ENCODE results near the gene JMJD8.
A peak's percentile ranks its signal among the peaks of the same experiment; 100 is the strongest.

Gene JMJD8

DNA sequence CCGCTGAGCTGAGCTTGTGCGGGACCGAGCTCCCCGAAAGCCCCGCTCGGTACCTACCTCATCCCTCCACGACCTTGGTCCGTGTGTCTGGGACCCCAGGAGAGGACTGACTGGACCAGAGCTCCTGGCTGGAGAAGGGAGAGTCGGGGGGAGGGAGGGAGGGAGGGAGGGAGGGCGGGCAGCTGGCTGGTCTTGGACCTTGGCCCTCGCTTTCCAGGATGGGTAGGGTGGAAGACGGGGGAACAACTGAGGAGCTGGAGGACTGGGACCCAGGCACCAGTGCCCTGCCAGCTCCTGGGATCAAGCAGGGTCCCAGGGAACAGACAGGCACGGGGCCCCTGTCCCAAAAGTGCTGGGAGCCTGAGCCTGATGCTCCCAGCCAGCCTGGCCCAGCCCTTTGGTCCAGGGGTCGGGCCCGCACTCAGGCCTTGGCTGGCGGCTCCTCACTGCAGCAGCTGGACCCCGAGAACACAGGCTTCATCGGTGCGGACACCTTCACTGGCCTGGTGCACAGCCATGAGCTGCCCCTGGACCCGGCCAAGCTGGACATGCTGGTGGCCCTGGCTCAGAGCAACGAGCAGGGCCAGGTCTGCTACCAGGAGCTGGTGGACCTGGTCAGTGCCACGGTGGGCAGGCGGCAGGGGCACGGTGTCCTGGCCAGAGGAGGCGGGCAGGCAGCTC is 8.1 kb downstream of the JMJD8 start:
- DNase-seq (ENCODE audit: low read depth in 2 of 2) = no peak

GRCh38 chr16:674968-675883 is 8.9 kb downstream of the JMJD8 start, which contains the start of gene RHBDL1:
TSS of gene RHBDL1 (plus strand) at chr16:675671. CDS start at chr16:675791, 120 bp downstream.
- no peak for DNase-seq (ENCODE audit: low read depth in 2 of 2)

DNA sequence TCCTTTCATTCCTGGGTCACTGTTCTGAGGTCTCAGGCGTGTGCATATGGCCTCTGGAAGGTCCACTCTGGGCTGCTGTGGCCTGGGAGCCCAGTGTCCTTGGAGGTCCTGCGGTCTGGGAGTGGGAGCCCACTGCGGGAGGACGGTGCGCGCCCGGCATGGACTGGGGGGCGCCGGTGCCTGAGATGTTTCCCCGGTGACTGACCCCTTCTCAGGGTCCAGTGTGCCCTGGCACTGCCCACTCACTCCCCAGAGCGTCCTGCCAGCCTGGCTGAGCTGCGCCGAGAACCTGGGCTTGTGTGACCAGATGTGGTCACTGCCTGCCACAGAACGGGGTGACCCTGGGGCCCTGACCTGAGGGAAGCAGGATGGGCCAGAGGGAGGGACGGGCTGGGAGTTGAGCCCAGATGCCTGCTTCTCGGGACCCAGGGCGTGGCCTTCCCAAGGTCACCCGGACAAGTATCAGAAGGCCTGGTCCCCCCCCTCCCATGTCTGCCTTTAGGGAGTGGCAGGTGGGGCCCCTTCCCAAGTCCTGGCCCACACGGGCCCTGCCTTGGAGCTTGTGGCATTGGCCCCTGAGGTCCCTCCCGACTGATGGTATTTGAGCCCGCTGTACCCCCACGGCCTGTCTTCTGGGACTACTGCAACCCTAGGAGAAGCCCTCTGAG is 9.8 kb downstream of the JMJD8 start:
- no peak for DNase-seq (ENCODE audit: low read depth in 2 of 2)

GRCh38 chr16:673399-673991 is 10.6 kb downstream of the JMJD8 start:
- DNase-seq (ENCODE audit: low read depth in 2 of 2) = no peak

GRCh38 chr16:672851-673250 is 11.3 kb downstream of the JMJD8 start:
- no peak for DNase-seq (ENCODE audit: low read depth in 2 of 2)

DNA sequence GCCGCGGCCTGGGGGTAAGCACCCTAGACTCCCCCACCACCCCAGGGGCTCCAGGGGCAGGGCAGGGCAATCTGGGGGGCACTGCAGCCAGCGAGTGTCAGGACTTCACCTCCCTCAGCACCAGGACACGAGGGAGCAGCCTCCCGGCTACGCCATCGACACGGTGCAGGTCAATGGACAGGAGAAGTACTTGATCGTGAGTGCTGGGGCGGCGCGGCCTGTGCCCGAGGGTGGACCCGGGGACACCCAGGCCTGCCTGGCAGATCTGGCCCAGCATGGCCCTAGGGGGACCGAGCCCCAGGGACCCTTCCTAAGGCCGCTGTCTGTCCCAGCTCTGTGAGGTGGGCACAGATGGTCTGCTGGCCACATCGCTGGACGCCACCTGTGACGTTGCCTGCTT is 11.8 kb downstream of the JMJD8 start:
- no peak for DNase-seq (ENCODE audit: low read depth in 2 of 2)

DNA sequence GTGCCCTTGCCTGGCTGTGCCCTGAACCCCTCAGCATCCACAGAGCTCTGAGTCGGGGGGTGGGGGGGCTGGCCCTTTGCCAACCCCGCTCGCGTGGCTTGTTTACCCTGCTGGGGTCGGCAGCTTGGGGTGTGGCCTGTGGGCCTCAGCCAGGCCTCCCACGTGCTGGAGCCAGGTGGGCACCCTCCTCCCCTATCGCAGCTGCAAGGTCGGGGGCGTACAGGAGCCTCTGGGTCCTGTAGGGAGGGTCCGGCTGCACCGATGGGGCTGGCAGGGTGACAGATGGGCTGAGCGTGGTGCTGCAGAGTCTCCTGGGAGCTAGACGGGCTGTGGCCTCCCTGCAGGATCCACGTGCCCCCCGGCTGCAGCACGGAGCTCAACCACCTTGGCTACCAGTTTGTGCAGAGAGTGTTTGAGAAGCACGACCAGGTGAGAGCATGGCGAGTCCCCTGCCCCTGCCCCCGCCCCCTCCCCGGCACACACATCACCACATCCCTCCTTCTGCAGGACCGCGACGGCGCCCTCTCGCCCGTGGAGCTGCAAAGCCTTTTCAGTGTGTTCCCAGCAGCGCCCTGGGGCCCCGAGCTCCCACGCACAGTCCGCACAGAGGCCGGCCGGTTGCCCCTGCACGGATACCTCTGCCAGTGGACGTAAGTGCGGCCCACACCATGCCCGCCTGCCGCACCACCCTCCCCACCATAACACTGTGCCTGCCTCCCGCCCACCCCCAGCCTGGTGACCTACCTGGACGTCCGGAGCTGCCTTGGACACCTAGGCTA is 12.6 kb downstream of the JMJD8 start:
- no peak for DNase-seq (ENCODE audit: low read depth in 2 of 2)

DNA sequence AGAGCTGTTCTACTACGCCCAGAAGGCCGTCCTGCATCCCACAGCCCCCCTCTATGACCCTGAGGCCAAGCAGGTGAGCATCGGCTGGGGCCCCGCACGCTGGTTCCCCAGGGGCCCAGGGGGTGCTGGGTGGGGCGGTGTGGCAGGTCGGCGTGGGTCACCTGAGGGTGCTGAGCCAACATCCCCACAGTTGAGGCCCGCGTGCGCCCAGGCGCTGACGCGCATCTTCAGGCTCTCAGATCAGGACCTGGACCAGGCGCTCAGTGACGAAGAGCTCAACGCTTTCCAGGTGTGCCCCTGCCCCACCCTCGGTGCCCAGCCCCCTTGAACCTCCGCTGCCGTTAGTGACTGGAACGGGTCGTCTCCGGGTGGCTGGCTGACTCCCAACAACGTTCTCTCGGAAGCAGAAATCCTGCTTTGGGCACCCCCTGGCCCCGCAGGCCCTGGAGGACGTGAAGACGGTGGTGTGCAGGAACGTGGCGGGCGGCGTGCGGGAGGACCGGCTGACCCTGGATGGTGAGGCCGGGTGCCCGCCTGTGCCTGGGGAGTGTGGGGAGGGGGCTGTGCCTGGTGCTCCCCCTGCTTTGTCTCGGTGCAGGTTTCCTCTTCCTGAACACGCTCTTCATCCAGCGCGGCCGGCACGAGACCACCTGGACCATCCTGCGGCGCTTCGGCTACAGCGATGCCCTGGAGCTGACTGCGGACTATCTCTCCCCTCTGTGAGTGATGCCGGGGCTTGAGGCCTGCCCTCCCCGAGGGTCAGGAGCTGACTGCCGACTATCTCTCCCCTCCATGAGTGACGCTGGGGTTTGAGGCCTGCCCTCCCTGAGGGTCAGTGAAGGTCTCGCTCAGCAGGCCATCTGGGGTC is 13.4 kb downstream of the JMJD8 start:
- no peak for DNase-seq (ENCODE audit: low read depth in 2 of 2)

- no peak for DNase-seq (ENCODE audit: low read depth in 2 of 2)
These were observed 14.5 kb downstream of the JMJD8 start for GRCh38 chr16:669666-670065.

- no peak for DNase-seq (ENCODE audit: low read depth in 2 of 2)
These were observed 15.5 kb downstream of the JMJD8 start for GRCh38 chr16:668519-669171.

GRCh38 chr16:667780-668518 is 16.2 kb downstream of the JMJD8 start, which contains the start of gene RHOT2:
TSS of gene RHOT2 (plus strand) at chr16:668132. CDS start at chr16:668200, 68 bp downstream.
- peak; percentile 92 to 95 for DNase-seq (ENCODE audit: low read depth in 2 of 2)

DNA sequence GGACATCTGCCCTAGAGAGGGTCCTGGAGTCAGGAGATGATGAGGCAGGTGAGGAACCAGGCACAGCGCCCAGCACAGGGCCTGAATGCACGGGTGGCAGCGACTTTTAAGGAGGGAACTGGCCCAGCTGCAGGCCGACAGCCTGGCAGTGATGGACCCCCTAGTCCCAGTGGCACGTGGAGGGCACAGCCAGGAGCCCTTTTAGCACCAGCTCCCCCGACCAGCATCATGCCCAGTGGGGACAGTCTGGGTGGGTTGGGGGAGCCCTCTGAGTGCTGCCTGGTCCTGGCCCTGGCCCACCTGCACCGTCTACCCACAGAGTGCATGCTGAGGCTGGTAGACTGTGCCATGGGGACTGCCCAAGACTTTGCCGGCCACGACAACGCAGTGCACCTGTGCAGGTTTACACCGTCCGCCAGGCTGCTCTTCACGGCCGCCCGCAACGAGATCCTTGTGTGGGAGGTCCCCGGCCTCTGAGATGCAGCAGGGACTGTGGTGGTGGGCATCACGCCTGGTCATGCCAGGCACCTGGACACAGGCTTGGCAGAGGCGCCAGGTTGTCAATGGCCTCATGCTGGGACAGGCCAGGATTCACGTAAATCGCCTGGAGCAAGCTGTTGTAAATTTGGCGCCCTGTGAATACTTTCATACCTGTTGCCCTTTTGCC is 16.9 kb downstream of the JMJD8 start:
- DNase-seq (ENCODE audit: low read depth in 2 of 2) = no peak

- no peak for DNase-seq (ENCODE audit: low read depth in 2 of 2)
These were observed 17.6 kb downstream of the JMJD8 start for GRCh38 chr16:666572-666971.

DNA sequence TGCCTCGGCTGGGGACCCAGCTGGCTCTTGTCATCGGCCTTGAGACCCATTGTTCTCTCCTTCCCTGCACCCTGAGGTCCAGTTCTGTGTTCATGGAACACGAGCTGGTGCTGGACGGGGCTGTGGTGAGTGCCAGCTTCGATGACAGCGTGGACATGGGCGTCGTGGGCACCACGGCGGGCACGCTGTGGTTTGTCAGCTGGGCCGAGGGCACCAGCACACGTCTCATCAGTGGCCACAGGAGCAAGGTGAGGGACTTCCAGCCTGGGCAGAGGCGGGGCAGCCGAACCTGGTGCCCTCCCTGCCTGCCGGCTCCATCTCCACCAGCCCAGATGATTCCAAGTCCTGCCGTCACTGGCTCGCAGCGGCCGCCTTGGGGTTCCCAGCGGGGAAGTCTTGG is 21.5 kb downstream of the JMJD8 start:
- DNase-seq (ENCODE audit: low read depth in 2 of 2) = no peak

DNA sequence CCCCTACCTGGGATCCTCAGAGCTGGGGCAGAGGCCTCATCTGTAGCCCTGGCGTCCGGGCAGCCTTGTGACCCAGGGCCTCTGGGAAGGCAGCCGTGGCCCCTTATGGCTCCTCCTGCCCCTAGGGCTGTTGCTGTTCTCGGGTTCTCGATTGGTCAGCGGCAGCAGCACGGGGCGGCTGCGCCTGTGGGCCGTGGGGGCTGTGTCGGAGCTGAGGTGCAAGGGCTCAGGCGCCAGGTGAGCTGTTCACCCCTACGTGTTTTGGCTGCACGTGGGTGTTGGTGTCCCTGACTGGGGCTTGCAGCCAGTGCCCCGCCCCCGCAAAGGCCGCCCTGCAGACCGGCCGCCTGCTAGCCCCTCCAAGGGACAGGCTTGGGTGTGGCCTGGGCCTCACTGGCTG is 22.0 kb downstream of the JMJD8 start:
- no peak for DNase-seq (ENCODE audit: low read depth in 2 of 2)

GRCh38 chr16:661184-661821 is 22.8 kb downstream of the JMJD8 start:
- no peak for DNase-seq (ENCODE audit: low read depth in 2 of 2)

DNA sequence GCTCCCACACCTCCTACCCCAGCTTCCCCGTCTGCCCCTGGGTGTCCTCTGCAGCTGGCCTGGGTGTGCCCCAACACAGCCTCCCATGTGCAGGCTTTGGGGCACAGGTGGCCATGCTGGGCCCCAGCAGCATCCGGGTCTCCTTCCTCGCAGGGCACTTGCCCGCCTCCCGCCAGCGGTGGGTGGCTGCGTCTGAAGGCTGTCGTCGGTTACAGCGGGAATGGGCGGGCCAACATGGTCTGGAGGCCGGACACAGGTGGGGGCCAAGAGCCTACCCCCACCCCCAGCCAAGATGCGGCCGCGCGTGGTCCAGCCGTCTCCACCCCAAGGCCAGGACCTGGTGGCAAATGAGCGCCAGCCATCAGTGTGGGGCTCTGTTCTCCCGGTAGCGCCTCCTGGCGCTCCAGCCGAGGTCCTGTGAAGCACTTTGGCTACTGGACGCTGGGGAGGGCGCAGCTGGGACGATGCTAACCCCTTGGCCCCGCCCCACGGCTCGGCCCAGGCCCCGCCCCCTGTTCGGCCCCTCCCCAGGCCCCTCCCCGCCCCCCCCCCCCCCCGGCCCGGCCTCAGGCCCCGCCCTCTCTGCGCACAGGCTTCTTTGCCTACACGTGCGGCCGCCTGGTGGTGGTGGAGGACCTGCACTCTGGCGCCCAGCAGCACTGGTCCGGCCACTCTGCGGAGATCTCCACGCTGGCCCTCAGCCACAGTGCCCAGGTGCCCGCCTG is 23.5 kb downstream of the JMJD8 start:
- DNase-seq (ENCODE audit: low read depth in 2 of 2) = peak; percentile 46 to 62
